Measurements from ENCODE around the gene SNX30.

GRCh38 chr9:112892981-112893380, 142.4 kb downstream of the SNX30 start:
- TF ChIP-seq GABPA (IDR thresholded peaks at IDR 0.05; ENCODE audit: low read depth), result no peak
- TF ChIP-seq, protein P1, sequence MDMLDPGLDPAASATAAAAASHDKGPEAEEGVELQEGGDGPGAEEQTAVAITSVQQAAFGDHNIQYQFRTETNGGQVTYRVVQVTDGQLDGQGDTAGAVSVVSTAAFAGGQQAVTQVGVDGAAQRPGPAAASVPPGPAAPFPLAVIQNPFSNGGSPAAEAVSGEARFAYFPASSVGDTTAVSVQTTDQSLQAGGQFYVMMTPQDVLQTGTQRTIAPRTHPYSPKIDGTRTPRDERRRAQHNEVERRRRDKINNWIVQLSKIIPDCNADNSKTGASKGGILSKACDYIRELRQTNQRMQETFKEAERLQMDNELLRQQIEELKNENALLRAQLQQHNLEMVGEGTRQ (IDR thresholded peaks at IDR 0.05; ENCODE audit: borderline replicate concordance, low read depth, low read length), result no peak
- TF ChIP-seq TAF1 (IDR thresholded peaks at IDR 0.05; ENCODE audit: borderline replicate concordance, low read depth, low read length), result no peak
- TF ChIP-seq, protein P2, sequence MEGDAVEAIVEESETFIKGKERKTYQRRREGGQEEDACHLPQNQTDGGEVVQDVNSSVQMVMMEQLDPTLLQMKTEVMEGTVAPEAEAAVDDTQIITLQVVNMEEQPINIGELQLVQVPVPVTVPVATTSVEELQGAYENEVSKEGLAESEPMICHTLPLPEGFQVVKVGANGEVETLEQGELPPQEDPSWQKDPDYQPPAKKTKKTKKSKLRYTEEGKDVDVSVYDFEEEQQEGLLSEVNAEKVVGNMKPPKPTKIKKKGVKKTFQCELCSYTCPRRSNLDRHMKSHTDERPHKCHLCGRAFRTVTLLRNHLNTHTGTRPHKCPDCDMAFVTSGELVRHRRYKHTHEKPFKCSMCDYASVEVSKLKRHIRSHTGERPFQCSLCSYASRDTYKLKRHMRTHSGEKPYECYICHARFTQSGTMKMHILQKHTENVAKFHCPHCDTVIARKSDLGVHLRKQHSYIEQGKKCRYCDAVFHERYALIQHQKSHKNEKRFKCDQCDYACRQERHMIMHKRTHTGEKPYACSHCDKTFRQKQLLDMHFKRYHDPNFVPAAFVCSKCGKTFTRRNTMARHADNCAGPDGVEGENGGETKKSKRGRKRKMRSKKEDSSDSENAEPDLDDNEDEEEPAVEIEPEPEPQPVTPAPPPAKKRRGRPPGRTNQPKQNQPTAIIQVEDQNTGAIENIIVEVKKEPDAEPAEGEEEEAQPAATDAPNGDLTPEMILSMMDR (IDR thresholded peaks at IDR 0.05), result no peak
- TF ChIP-seq USF1 (IDR thresholded peaks at IDR 0.05; ENCODE audit: borderline replicate concordance, low read depth), result no peak
- no peak for TF ChIP-seq JUND (IDR thresholded peaks at IDR 0.05)
- no peak for TF ChIP-seq POLR2AphosphoS5 (IDR thresholded peaks at IDR 0.05; ENCODE audit: low read depth, low read length)
- no peak for TF ChIP-seq EZH2phosphoT487 (IDR thresholded peaks at IDR 0.05; ENCODE audit: borderline replicate concordance, low read depth)

Measured in SK-N-SH (cell line).